Epithelial cell of proximal tubule (primary cell): Measurements from ENCODE around the gene LRMDA. TPM values are rescaled to one million over a fixed set of nuclear protein-coding genes. Genes with fewer than 3 reads are reported as not detected.

Experiments
- DNase-seq: peaks from one replicate; pipeline ENCODE4 v3.0.0-alpha.2; 2011; ENCODE audit warnings: low read depth
- H3K4me3 ChIP-seq: 2 replicates; pipeline ENCODE4 v1.5.1; 2011; ENCODE audit warnings: low read depth, mild to moderate bottlenecking, low read length
- total RNA-seq: library from RNA; depleted of rRNA; stranded (reverse); fragments of >200 nt; gene quantifications from 2 replicates; pipeline ENCODE4 v1.2.3, GENCODE V29; 2015
- TF ChIP-seq, protein P1 (sequence below): conservative IDR thresholded peaks from 2 replicates; pipeline ENCODE4 v1.5.1; 2012; ENCODE audit warnings: low read depth, mild to moderate bottlenecking, low read length

Gene LRMDA
- total RNA-seq, 1 donor from 2014 or later = 0.75 TPM

DNA sequence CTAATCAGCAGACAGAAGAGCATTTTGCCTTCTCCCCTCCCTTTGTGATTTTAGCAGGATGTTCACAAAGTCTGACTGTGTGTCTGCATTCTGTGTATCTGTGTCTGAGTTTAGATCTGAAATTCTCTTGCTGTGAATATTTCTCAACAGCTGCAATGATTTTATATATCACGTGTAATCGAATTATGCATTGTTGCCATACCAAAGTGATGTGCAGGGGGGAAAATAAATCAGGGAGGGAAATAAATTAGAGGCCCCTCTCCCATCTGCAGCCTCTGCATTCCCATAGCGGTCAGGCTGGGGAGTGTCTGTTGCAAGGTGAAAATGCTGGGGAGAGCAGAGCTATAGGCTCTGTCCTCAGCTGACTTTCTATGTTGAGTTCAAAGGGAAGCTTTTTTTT is 209.0 kb downstream of the LRMDA start:
- TF ChIP-seq, protein P1, sequence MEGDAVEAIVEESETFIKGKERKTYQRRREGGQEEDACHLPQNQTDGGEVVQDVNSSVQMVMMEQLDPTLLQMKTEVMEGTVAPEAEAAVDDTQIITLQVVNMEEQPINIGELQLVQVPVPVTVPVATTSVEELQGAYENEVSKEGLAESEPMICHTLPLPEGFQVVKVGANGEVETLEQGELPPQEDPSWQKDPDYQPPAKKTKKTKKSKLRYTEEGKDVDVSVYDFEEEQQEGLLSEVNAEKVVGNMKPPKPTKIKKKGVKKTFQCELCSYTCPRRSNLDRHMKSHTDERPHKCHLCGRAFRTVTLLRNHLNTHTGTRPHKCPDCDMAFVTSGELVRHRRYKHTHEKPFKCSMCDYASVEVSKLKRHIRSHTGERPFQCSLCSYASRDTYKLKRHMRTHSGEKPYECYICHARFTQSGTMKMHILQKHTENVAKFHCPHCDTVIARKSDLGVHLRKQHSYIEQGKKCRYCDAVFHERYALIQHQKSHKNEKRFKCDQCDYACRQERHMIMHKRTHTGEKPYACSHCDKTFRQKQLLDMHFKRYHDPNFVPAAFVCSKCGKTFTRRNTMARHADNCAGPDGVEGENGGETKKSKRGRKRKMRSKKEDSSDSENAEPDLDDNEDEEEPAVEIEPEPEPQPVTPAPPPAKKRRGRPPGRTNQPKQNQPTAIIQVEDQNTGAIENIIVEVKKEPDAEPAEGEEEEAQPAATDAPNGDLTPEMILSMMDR = no peak
- DNase-seq = no peak
- H3K4me3 ChIP-seq = no peak overlapping the region

GRCh38 chr10:75640803-75641202 is 209.4 kb downstream of the LRMDA start:
- TF ChIP-seq, protein P1 = no peak
- DNase-seq = no peak

DNA sequence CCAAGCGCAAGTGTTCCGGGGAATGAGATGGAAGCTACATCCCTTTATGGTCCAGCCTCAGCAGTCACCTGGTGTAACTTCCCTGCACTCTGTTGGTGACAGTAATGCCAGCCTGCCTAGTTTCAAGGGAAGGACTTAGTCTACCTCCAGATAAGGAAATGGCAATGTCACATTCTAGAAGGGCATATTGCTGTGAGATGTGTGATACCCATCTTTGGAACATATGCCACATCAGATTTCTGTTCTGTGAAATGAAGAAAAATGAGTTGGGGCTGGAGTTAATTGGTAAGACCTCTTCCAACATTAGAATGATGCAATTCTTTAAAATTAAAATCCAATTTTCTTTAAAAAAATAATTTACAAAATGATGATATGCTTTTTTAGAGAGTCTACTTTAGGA is 212.0 kb downstream of the LRMDA start:
- H3K4me3 ChIP-seq = no peak overlapping the region
- DNase-seq = no peak
- TF ChIP-seq, protein P1 = no peak

More at GRCh38 chr10:75640803-75641202, 209.4 kb downstream of the LRMDA start:
- no peak overlapping the region for H3K4me3 ChIP-seq

- H3K4me3 ChIP-seq = no peak overlapping the region
- TF ChIP-seq, protein P1 = no peak
- DNase-seq = no peak
Measured at GRCh38 chr10:75643944-75644692, 212.7 kb downstream of the LRMDA start.

GRCh38 chr10:75645704-75646103 is 214.3 kb downstream of the LRMDA start:
- DNase-seq = no peak
- H3K4me3 ChIP-seq = no peak overlapping the region
- TF ChIP-seq, protein P1 = no peak

GRCh38 chr10:75646218-75646915 is 214.9 kb downstream of the LRMDA start:
- no peak for DNase-seq
- TF ChIP-seq, protein P1 = no peak
- no peak overlapping the region for H3K4me3 ChIP-seq
